Liver (tissue), 3 donors: ENCODE results near the gene SARM1.

Source experiments
- CTCF ChIP-seq: fragments of 150-350 bp; IDR thresholded peaks from 2 replicates; pipeline ENCODE4 v1.5.1; 2017; ENCODE audit warnings: improper control_type of control experiment, low read depth, low read length; ENCODE audit not compliant: missing input control
- GABPA ChIP-seq, 2 donors: IDR thresholded peaks in 1 of 2; conservative IDR thresholded peaks in 1 of 2; 2 replicates each; pipeline ENCODE4 v1.6.1; 2016; ENCODE audit warnings: antibody characterized with exemption in 2 of 2, mild to moderate bottlenecking in 1 of 2, moderate library complexity in 1 of 2
- RAD21 ChIP-seq, 2 donors: IDR thresholded peaks; 2 replicates each; pipeline ENCODE4 v1.6.1; 2016; ENCODE audit warnings: antibody characterized with exemption in 2 of 2, mild to moderate bottlenecking in 2 of 2
- REST ChIP-seq: IDR thresholded peaks from 2 replicates; pipeline ENCODE4 v1.6.1; 2016; ENCODE audit warnings: antibody characterized with exemption, mild to moderate bottlenecking
- RXRA ChIP-seq, 2 donors: IDR thresholded peaks; 2 replicates each; pipeline ENCODE4 v1.6.1; 2017 to 2018; ENCODE audit warnings: antibody characterized with exemption in 2 of 2, mild to moderate bottlenecking in 1 of 2
- SP1 ChIP-seq: IDR thresholded peaks from 2 replicates; pipeline ENCODE4 v1.6.1; 2018; ENCODE audit warnings: antibody characterized with exemption, mild to moderate bottlenecking
- TAF1 ChIP-seq: conservative IDR thresholded peaks from 2 replicates; pipeline ENCODE4 v1.6.1; 2016; ENCODE audit warnings: antibody characterized with exemption, mild to moderate bottlenecking
- YY1 ChIP-seq: IDR thresholded peaks from 2 replicates; pipeline ENCODE4 v1.6.1; 2016; ENCODE audit warnings: antibody characterized with exemption, mild to moderate bottlenecking
- ZBTB33 ChIP-seq: IDR thresholded peaks from 2 replicates; pipeline ENCODE4 v1.6.1; 2016; ENCODE audit warnings: antibody characterized with exemption
- TF ChIP-seq, protein P1 (sequence below): IDR thresholded peaks from 2 replicates; pipeline ENCODE4 v1.6.1; 2016; ENCODE audit warnings: antibody characterized with exemption
- TF ChIP-seq, protein P2 (sequence below): IDR thresholded peaks from 2 replicates; pipeline ENCODE4 v1.6.1; 2016; ENCODE audit warnings: antibody characterized with exemption
- donor health status: healthy.
- donor health status: healthy.

- TF ChIP-seq CTCF (no peak), RAD21 (IDR thresholded peaks at IDR 0.05) (no peak), RXRA (IDR thresholded peaks at IDR 0.05) (no peak), REST (no peak), YY1 (no peak), SP1 (no peak), ZBTB33 (no peak), GABPA (IDR thresholded peaks at IDR 0.05 in 1 of 2, conservative IDR thresholded peaks at IDR 0.05 in 1 of 2) (no peak), TAF1 (no peak)
- TF ChIP-seq, protein P1, sequence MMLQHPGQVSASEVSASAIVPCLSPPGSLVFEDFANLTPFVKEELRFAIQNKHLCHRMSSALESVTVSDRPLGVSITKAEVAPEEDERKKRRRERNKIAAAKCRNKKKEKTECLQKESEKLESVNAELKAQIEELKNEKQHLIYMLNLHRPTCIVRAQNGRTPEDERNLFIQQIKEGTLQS: no peak
- TF ChIP-seq, protein P2, sequence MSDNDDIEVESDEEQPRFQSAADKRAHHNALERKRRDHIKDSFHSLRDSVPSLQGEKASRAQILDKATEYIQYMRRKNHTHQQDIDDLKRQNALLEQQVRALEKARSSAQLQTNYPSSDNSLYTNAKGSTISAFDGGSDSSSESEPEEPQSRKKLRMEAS: no peak
Observed at GRCh38 chr17:28386391-28386790, 14.9 kb downstream of the SARM1 start.
